ENCODE data around the gene BMPR1B.

DNA sequence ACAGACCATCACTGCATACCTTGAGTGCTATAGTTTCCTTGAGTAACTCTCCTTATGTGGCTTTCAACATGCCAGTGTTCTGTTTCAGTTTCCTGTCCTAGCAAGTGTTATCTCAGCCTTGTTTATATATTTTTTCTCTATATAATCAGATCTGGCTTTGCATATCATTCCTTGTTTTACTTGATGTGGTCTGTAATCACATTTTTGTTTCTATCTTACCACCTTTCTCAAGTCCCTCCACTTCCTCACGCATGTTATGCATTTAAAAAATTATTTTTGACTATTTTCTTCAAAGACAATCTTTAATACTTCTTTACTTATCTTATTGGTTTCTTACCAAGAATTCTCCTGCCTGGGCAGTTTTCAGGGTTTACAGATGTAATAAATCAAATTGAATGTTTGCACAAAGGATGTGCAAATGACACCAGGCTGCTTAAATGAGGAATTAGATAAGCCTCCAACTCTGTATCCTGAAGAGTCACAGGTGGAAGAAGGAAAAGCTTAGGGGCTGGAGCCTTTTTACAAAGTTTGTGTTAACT lies 351.2 kb downstream of the BMPR1B start:
- TF ChIP-seq, protein P1, sequence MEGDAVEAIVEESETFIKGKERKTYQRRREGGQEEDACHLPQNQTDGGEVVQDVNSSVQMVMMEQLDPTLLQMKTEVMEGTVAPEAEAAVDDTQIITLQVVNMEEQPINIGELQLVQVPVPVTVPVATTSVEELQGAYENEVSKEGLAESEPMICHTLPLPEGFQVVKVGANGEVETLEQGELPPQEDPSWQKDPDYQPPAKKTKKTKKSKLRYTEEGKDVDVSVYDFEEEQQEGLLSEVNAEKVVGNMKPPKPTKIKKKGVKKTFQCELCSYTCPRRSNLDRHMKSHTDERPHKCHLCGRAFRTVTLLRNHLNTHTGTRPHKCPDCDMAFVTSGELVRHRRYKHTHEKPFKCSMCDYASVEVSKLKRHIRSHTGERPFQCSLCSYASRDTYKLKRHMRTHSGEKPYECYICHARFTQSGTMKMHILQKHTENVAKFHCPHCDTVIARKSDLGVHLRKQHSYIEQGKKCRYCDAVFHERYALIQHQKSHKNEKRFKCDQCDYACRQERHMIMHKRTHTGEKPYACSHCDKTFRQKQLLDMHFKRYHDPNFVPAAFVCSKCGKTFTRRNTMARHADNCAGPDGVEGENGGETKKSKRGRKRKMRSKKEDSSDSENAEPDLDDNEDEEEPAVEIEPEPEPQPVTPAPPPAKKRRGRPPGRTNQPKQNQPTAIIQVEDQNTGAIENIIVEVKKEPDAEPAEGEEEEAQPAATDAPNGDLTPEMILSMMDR (IDR thresholded peaks at IDR 0.05) = no peak
- no peak for TF ChIP-seq POLR2A (IDR thresholded peaks at IDR 0.05)
- no peak for TF ChIP-seq EP300 (IDR thresholded peaks at IDR 0.05)

All from ovary (tissue), 3 donors.